Hepatocyte (in vitro differentiated cells): ENCODE results near the gene MSI2.

Experiments
- CTCF ChIP-seq: fragments of 200-600 bp; sonication (generic); IDR thresholded peaks from 2 replicates; pipeline ENCODE4 v1.5.1; 2016; ENCODE audit warnings: antibody characterized with exemption, mild to moderate bottlenecking; ENCODE audit not compliant: poor library complexity
- EZH2 ChIP-seq: fragments of 200-600 bp; sonication (generic); IDR thresholded peaks from 2 replicates; pipeline ENCODE4 v1.6.1; 2016; ENCODE audit warnings: antibody characterized with exemption, mild to moderate bottlenecking, borderline replicate concordance
- EZH2phosphoT487 ChIP-seq: fragments of 200-600 bp; sonication (generic); IDR thresholded peaks from one replicate; pipeline ENCODE4 v1.6.1; 2018; ENCODE audit warnings: antibody characterized with exemption, mild to moderate bottlenecking, low read depth, moderate library complexity; ENCODE audit not compliant: unreplicated experiment, severe bottlenecking

- TF ChIP-seq EZH2phosphoT487 (no peak), CTCF (no peak), EZH2 (no peak)
Measured at GRCh38 chr17:57369509-57369945, 113.2 kb downstream of the MSI2 start.
